MM.1S (cell line): ENCODE data around the gene SH3BP1.
"Not testable (repeated sequence)": the region's sequence is repeated elsewhere in the genome, so short reads cannot be mapped to it uniquely, and the experiment has no call there.

ENCODE experiments used
- EZH2 ChIP-seq: fragments of 300-600 bp; sonication (generic); optimal IDR thresholded peaks from 2 replicates; pipeline ENCODE3; 2017; ENCODE audit warnings: low read depth, mild to moderate bottlenecking, antibody characterized with exemption, low read length, mixed read lengths
- EZH2phosphoT487 ChIP-seq: fragments of 300-600 bp; sonication (generic); IDR thresholded peaks from 2 replicates; pipeline ENCODE4 v1.6.1; 2018; ENCODE audit warnings: antibody characterized with exemption, low read length
- TF ChIP-seq, protein P1 (sequence below): fragments of 300-600 bp; sonication (generic); IDR thresholded peaks from 2 replicates; pipeline ENCODE4 v1.5.1; 2016; ENCODE audit warnings: antibody characterized with exemption, low read length, mixed read lengths

DNA sequence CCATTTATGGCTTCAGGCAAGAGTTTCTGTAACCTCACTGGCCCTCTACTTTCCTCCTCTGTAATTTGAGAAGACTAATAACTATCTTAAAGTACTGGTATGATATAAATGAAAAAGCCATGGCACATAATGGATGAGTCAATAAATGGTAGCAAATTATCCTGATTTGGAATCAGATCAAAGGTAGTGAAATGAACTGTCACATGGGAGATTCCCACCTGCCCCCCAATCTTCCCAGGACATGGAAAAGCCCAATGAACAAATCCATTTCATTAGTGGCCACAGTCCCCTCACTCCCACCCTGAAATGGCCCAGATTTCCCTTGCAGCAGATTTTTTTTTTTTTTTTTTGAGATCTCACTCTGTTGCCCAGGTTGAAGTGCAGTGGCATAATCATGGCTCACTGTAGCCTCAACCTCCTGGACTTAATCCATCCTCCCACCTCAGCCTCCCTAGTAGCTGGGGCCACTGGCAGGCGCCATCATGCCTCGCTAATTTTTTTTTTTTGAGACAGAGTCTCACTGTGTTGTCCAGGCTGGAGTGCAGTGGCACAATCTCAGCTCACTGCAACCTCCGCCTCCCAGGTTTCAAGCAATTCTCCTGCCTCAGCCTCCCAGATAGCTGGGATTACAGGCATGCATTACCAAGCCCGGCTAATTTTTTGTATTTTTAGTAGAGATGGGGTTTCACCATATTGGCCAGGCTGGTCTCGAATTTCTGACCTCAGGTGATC lies 36.8 kb upstream of the SH3BP1 start:
- TF ChIP-seq, protein P1, sequence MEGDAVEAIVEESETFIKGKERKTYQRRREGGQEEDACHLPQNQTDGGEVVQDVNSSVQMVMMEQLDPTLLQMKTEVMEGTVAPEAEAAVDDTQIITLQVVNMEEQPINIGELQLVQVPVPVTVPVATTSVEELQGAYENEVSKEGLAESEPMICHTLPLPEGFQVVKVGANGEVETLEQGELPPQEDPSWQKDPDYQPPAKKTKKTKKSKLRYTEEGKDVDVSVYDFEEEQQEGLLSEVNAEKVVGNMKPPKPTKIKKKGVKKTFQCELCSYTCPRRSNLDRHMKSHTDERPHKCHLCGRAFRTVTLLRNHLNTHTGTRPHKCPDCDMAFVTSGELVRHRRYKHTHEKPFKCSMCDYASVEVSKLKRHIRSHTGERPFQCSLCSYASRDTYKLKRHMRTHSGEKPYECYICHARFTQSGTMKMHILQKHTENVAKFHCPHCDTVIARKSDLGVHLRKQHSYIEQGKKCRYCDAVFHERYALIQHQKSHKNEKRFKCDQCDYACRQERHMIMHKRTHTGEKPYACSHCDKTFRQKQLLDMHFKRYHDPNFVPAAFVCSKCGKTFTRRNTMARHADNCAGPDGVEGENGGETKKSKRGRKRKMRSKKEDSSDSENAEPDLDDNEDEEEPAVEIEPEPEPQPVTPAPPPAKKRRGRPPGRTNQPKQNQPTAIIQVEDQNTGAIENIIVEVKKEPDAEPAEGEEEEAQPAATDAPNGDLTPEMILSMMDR: not testable (repeated sequence)
- TF ChIP-seq EZH2phosphoT487, EZH2: not testable (repeated sequence)
